HUES64 (cell line): Measurements from ENCODE around the gene EFEMP1. TPM values are rescaled to one million over a fixed set of nuclear protein-coding genes. Genes with fewer than 3 reads are reported as not detected.

Experiments used
- H3K27ac ChIP-seq: 2 replicates; pipeline ENCODE4 v1.7.0; 2013; ENCODE audit warnings: low read depth, low read length, inconsistent platforms
- H3K27me3 ChIP-seq: 2 replicates; pipeline ENCODE4 v1.6.1; 2013; ENCODE audit warnings: mild to moderate bottlenecking, low read length; ENCODE audit not compliant: insufficient read depth
- H3K36me3 ChIP-seq: 2 replicates; pipeline ENCODE4 v1.6.1; 2013; ENCODE audit warnings: mild to moderate bottlenecking, low read length; ENCODE audit not compliant: insufficient read depth
- H3K4me1 ChIP-seq: 2 replicates; pipeline ENCODE4 v1.6.1; 2013; ENCODE audit warnings: mild to moderate bottlenecking, low read length, moderate library complexity; ENCODE audit not compliant: insufficient read depth
- H3K4me3 ChIP-seq: 2 replicates; pipeline ENCODE4 v1.5.1; 2013; ENCODE audit warnings: mild to moderate bottlenecking, low read length, moderate library complexity
- H3K9ac ChIP-seq: 2 replicates; pipeline ENCODE4 v1.6.1; 2013; ENCODE audit warnings: mild to moderate bottlenecking, low read depth, low read length
- H3K9me3 ChIP-seq: 2 replicates; pipeline ENCODE4 v1.6.1; 2013; ENCODE audit warnings: low read depth, low read length; ENCODE audit not compliant: insufficient read depth
- WGBS: fragments of 150-250, 120-280 bp; methylation state at CpG from one replicate; pipeline ENCODE4 v1.1.7; 2013; ENCODE audit warnings: missing lambda C conversion rate; 5-methylcytosine and 5-hydroxymethylcytosine counted together
- polyA plus RNA-seq, 2 experiments: library from polyadenylated mRNA; stranded (reverse); fragments of 50-300 nt; gene quantifications; one replicate each; pipeline ENCODE4 v1.2.3, GENCODE V29; 2013

Gene EFEMP1, protein sequence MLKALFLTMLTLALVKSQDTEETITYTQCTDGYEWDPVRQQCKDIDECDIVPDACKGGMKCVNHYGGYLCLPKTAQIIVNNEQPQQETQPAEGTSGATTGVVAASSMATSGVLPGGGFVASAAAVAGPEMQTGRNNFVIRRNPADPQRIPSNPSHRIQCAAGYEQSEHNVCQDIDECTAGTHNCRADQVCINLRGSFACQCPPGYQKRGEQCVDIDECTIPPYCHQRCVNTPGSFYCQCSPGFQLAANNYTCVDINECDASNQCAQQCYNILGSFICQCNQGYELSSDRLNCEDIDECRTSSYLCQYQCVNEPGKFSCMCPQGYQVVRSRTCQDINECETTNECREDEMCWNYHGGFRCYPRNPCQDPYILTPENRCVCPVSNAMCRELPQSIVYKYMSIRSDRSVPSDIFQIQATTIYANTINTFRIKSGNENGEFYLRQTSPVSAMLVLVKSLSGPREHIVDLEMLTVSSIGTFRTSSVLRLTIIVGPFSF
- polyA plus RNA-seq (2013, experiment 1 of 2): 11.3 TPM
- polyA plus RNA-seq (2013, experiment 2 of 2): 13.6 TPM

DNA sequence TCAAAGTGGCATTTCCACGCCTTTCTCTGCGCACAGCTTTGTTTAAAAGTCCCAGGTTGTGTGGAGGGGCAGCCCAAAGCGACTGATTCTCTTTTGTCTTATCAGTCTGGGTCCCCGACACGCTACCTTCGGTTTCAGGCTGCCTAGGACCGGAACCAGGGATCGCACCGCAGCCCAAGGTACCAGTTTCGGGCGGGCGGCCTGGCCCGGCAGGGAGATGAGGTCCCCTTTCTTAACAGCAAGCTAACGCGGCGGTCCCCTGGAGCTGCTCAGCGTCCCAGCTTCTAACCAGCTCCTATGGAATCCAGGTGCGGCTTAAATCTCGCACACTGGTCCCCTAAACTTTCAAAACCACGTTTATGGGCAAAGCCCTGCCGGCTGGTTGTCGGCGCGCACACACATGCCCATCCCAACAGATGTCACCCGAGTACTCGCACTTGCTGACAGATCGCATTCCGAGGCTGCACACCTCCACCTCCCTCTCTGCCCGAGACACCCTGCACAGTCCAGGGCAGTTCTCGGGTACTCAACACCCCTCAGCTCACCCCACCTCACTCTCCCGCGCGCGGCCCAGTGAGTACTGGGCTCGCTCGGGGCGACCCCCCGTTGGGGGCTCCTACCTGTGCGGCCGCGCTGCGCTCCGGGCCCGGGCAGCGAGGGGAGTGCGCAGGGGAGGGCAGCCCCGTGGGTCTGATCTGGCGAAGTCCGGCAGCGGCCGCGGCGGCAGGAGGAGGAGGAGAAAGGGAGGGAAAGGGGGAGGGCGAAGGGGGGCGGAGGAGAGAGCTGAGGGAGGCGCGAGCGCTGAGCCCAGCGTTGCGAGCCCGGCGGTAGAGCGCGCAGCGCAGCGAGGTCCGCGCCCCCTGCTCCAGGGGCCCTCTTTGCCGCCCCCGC lies at the start of gene EFEMP1:
Gene EFEMP1 (minus strand): TSS at position 692 of the 891 bp plus-strand sequence. CDS start 1,342 bp downstream, outside the sequence.
- H3K27ac ChIP-seq: no peak within 1 kb of the TSS
- WGBS: under 1% methylated on average over 70 of the region's 70 CpGs
- no peaks in the 10 kb centered on the region for H3K36me3 ChIP-seq
- H3K9ac ChIP-seq: peak within 1 kb of the TSS; percentile 43; the same call in 1 of the 2 replicates
- H3K9me3 ChIP-seq: no peaks in the 10 kb centered on the region
- H3K4me1 ChIP-seq: peaks cover 15% of the 10 kb centered on the region
- peak within 1 kb of the TSS; percentile 65 for H3K4me3 ChIP-seq
- peaks cover 48% of the 10 kb centered on the region for H3K27me3 ChIP-seq

DNA sequence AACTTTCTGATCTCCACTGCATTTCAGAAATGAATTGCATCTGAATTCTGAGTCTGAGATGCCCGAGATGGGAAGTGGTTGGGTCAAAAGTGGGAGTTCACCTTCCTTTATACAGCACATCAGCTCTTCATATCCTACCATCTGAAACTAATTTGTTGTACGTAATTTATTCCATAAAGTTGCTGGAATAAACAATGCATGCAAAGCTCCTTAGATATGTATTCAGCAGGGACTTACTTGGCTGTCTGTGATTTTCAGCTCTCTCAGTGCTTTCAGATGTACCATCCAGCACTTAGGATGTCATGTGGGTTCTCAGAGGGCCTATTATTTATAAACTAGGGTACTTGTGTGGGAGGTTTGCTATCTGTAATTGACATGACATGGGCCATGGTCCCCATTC lies 46.9 kb upstream of the EFEMP1 start:
- Histone ChIP-seq H3K27ac (no peak overlapping the region), H3K36me3 (no peaks in the 10 kb centered on the region), H3K4me1 (no peaks in the 10 kb centered on the region), H3K27me3 (no peaks in the 10 kb centered on the region), H3K4me3 (no peak overlapping the region), H3K9me3 (no peaks in the 10 kb centered on the region), H3K9ac (no peak overlapping the region)
- 100% methylated on average over 2 of the region's 2 CpGs for WGBS

DNA sequence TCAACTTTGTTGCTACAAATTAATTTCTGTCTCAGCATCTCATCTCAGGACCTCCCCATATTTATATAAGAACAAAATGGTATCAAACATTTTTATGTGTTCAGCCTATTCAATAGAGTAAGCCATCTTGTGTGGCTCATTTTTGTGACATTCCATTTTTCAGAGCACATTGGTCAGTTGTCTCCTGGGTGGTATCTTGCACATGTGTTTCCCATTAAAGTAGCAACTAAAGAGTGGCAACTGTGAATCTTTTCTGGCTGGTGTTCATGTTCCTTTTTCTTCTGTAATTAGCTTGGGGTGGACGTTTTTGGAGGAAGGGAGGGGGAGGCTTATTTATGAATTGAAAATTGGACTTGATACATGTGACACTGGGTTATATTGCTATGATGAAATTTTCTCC lies 45.4 kb upstream of the EFEMP1 start:
- no peak overlapping the region for H3K27ac ChIP-seq
- H3K9ac ChIP-seq: no peak overlapping the region
- no peaks in the 10 kb centered on the region for H3K4me1 ChIP-seq
- H3K27me3 ChIP-seq: no peaks in the 10 kb centered on the region
- WGBS: 63% methylated on average over 1 of the region's 1 CpG
- no peaks in the 10 kb centered on the region for H3K9me3 ChIP-seq
- no peaks in the 10 kb centered on the region for H3K36me3 ChIP-seq
- H3K4me3 ChIP-seq: no peak overlapping the region

DNA sequence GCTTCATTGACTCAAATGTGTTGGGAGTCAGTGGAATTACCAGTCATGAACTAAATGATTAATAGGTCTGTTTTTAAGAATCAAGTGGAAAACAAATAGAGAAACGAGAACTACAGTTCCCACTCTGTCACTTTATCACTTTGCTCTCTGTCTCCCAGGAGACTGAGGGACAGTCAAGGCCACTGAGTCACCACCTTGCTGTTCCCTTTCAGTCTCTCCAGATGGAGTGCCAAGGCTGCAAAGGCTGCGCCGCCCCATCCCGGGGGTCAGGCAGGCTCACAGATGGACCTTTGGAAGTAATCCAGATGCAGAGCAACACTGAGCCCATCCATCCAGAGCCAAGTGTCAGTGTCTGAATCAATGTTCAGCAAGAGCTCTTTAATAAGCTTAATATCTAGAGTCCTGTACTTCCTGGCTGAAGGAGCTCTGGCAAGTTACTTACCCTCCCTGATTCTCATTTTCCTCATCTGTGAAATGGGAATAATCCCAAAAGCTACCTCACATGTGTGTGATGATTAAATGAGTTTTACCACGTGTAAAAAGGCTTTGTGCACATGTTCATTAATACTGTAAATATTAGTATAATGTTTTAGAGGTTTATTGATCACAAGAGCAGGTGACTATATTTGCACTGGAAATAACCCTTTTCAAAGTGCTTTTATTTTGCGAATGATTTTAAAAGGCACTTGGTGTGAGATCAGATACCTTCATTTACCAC lies 43.0 kb upstream of the EFEMP1 start:
- Histone ChIP-seq H3K27me3 (no peaks in the 10 kb centered on the region), H3K27ac (no peak overlapping the region), H3K9ac (no peak overlapping the region), H3K36me3 (no peaks in the 10 kb centered on the region), H3K4me1 (no peaks in the 10 kb centered on the region), H3K4me3 (no peak overlapping the region), H3K9me3 (no peaks in the 10 kb centered on the region)
- 85% methylated on average over 4 of the region's 6 CpGs for WGBS

DNA sequence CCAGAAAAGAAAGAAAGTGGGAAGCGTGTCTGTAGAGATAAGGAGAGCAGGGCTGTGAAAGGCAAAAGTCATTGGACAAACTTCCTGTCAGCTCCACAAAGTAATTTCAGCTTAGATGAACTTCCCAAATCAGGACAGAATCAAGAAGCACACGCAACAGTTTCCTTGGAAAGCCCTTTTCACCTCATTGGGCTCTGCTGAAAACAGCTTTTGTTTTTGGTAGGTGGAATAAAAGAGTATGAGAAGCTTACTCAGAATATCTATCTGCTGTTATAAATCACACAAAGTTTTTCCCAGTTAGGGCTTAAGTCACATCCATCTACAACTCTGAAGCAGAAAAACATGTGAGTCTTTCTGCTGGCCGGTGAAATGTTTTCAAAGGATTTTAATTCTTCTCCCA lies 42.4 kb upstream of the EFEMP1 start:
- H3K27ac ChIP-seq: no peak overlapping the region
- 94% methylated on average over 3 of the region's 3 CpGs for WGBS

DNA sequence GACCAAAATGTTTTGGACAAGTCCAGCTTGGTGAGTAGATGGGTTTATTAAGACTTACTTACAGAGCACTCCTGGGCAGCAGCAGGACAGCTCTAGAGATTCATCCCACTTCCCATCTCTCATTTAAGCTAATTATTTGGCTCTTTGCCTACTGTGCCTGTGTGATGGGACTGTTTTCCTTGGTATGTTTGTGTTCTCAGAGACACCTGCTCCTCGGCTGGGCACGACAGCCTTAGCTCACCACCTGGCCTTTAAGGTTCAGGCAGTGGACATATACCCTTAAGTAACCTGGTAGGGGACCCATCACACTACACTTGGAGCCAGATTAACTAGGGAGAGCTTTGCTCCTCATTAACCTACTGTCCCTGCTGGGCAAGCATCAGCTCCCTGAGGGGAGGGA lies 41.7 kb upstream of the EFEMP1 start:
- Histone ChIP-seq H3K27ac (no peak overlapping the region), H3K27me3 (no peaks in the 10 kb centered on the region), H3K4me3 (no peak overlapping the region), H3K9me3 (no peaks in the 10 kb centered on the region), H3K4me1 (no peaks in the 10 kb centered on the region), H3K36me3 (no peaks in the 10 kb centered on the region), H3K9ac (no peak overlapping the region)
- 89% methylated on average over 2 of the region's 2 CpGs for WGBS

More for the DNA sequence above, 42.4 kb upstream of the EFEMP1 start:
- no peaks in the 10 kb centered on the region for H3K4me1 ChIP-seq
- no peaks in the 10 kb centered on the region for H3K36me3 ChIP-seq
- H3K9me3 ChIP-seq: no peaks in the 10 kb centered on the region
- H3K27me3 ChIP-seq: no peaks in the 10 kb centered on the region
- no peak overlapping the region for H3K9ac ChIP-seq
- H3K4me3 ChIP-seq: no peak overlapping the region

DNA sequence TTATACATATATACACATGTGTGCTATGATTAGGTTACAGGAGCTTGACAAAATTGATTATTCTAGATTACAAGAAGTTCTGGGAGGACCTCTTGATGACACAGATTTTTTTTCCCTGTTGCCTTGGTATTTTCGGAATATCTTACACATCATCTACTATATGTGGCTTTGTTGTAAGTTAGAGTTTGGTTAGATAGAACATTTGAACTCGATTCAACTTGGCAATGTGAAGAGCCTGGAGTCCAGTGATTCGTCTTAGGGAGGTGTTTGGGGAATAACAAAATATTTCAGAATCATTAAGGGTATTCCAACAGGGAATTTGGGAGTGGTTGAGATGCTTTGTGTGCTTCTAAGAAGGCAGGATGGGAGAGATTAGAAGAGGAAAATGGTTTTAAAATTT lies 39.3 kb upstream of the EFEMP1 start:
- 84% methylated on average over 2 of the region's 3 CpGs for WGBS
- H3K9me3 ChIP-seq: no peaks in the 10 kb centered on the region
- no peaks in the 10 kb centered on the region for H3K36me3 ChIP-seq
- H3K27ac ChIP-seq: no peak overlapping the region
- no peak overlapping the region for H3K9ac ChIP-seq
- no peaks in the 10 kb centered on the region for H3K27me3 ChIP-seq
- no peak overlapping the region for H3K4me3 ChIP-seq
- H3K4me1 ChIP-seq: no peaks in the 10 kb centered on the region

DNA sequence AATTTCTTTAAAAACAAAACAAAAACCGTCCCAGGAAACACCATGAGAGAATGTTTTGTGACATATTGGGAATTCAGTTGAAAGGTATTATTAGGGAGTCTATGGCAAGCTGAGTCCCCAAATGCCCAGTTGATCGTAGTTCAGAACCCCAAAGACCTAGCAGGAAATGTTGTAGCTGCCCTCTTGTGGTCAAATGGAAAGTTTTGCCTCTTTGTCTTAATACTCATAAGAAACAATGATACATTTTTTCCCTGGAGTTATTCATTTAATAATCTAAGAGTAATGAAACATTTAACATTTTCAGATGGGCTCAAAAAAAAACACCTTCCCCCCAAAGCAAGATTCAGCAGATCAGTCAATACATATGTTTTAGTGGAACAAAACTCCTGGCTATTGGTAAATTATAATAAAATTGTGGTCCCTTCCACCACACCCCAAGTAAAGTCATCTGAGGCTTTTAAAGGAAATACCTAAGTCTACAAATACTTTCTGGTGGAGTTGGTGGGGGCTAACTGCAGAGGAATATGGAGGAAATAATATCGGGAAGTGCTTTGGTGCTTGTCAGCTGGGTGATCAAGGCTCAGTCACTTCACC lies 37.8 kb upstream of the EFEMP1 start:
- Histone ChIP-seq H3K27ac (no peak overlapping the region), H3K9ac (no peak overlapping the region), H3K36me3 (no peaks in the 10 kb centered on the region), H3K27me3 (no peaks in the 10 kb centered on the region), H3K9me3 (no peaks in the 10 kb centered on the region), H3K4me1 (no peaks in the 10 kb centered on the region), H3K4me3 (no peak overlapping the region)
- 51% methylated on average over 3 of the region's 3 CpGs for WGBS

DNA sequence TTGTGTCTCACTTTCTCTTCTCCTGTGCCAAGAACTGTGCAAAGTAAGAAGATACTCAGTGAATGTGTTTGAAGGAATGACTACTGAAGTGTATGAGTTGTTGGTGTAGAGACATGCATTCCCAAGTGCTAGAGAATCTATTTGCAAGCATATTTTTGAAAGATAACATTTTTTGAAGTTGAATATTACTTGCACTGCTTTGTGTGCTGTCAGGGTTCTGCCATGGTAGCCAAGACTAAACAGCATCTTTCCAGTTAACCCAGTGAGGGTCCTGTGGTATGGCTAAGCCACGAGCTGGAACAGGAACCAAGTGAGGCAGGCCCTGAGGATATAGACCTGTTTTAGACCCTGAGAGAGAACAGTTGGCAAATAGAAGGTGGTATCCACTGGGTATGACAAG lies 35.2 kb upstream of the EFEMP1 start:
- H3K4me3 ChIP-seq: no peak overlapping the region
- H3K36me3 ChIP-seq: no peaks in the 10 kb centered on the region
- no peak overlapping the region for H3K27ac ChIP-seq
- no peaks in the 10 kb centered on the region for H3K9me3 ChIP-seq
- WGBS: 94% methylated on average over 1 of the region's 1 CpG
- H3K4me1 ChIP-seq: no peaks in the 10 kb centered on the region
- no peak overlapping the region for H3K9ac ChIP-seq
- H3K27me3 ChIP-seq: no peaks in the 10 kb centered on the region

DNA sequence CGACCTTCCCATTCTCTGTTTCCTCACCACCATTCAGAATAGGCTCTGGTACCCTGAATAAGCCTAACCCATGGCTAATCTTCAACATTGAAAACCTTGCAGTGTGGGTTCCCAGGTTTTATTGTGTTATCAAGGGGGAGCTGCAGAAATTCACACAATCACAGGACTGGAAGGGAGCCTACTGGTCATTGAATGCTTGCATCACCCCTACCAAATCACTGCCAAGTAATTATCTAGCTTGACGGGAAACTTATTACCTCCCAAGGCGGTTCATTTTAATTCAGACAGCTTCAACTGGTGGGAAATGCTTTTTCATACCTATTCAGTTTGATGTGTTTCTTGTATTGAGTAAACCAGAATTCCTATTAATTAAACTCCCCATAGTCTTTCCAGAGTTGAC lies 33.6 kb upstream of the EFEMP1 start:
- Histone ChIP-seq H3K9ac (no peak overlapping the region), H3K27me3 (no peaks in the 10 kb centered on the region), H3K36me3 (no peaks in the 10 kb centered on the region), H3K4me1 (no peaks in the 10 kb centered on the region), H3K4me3 (no peak overlapping the region), H3K27ac (no peak overlapping the region), H3K9me3 (no peaks in the 10 kb centered on the region)
- WGBS: 88% methylated on average over 3 of the region's 3 CpGs
